Gastroesophageal sphincter (tissue), 4 donors: Measurements from ENCODE around the gene NIBAN1. TPM values are rescaled to one million over a fixed set of nuclear protein-coding genes. Genes with fewer than 3 reads are reported as not detected.
A peak's percentile ranks its signal among the peaks of the same experiment; 100 is the strongest.

Experiments used
- ATAC-seq: fragments of 150-250 bp; one replicate; pipeline ENCODE4 v1.9.1; 2016; ENCODE audit warnings: mild to moderate bottlenecking, moderate library complexity
- H3K27ac ChIP-seq, 4 donors: fragments of 200-600 bp; sonication (generic) in 3 of 4; 1 replicate in 3 of 4; 2 replicates in 1 of 4; pipeline ENCODE4 v1.5.1; 2016 to 2019
- H3K27me3 ChIP-seq: fragments of 200-600 bp; sonication (generic); one replicate; pipeline ENCODE4 v1.5.1; 2019
- H3K36me3 ChIP-seq, 2 donors: fragments of 200-600 bp; sonication (generic); one replicate each; pipeline ENCODE4 v1.5.1; 2019; ENCODE audit warnings: control low read depth in 1 of 2
- H3K4me1 ChIP-seq, 3 donors: fragments of 200-600 bp; sonication (generic); 1 replicate in 2 of 3; 2 replicates in 1 of 3; pipeline ENCODE4 v1.5.1; 2016 to 2019; ENCODE audit warnings: control low read depth in 2 of 3
- H3K4me3 ChIP-seq, 2 donors: fragments of 200-600 bp; sonication (generic); one replicate each; pipeline ENCODE4 v1.5.1; 2019; ENCODE audit warnings: mild to moderate bottlenecking in 1 of 2, moderate library complexity in 1 of 2
- H3K9me3 ChIP-seq, 3 donors: fragments of 200-600 bp; sonication (generic); one replicate each; pipeline ENCODE4 v1.5.1; 2017 to 2019; ENCODE audit warnings: control low read depth in 2 of 3
- CTCF ChIP-seq, 4 experiments: fragments of 200-600 bp in 2 of 4; fragments of 450-650 bp in 2 of 4; sonication (generic) in 1 of 4; IDR thresholded peaks; one replicate each; pipeline ENCODE4 v1.5.1; 2017 to 2019; ENCODE audit warnings: antibody characterized with exemption in 4 of 4, mild to moderate bottlenecking in 2 of 4, moderate library complexity in 2 of 4
- EP300 ChIP-seq: sonication (generic); formaldehyde crosslinking; IDR thresholded peaks from one replicate; pipeline ENCODE4 v1.6.1; 2017; ENCODE audit warnings: antibody characterized with exemption, mild to moderate bottlenecking
- POLR2A ChIP-seq, 2 donors: fragments of 450-650 bp; IDR thresholded peaks; one replicate each; pipeline ENCODE4 v1.6.1; 2017; ENCODE audit warnings: antibody characterized with exemption in 2 of 2, mild to moderate bottlenecking in 2 of 2, moderate library complexity in 1 of 2
- POLR2AphosphoS5 ChIP-seq: sonication (generic); formaldehyde crosslinking; IDR thresholded peaks from one replicate; pipeline ENCODE4 v1.6.1; 2017; ENCODE audit warnings: antibody characterized with exemption
- WGBS, 2 donors: methylation state at CpG; one replicate each; pipeline ENCODE4 v1.1.5; 2018; ENCODE audit warnings: low coverage in 1 of 2; 5-methylcytosine and 5-hydroxymethylcytosine counted together
- total RNA-seq, 4 donors: library from RNA; depleted of rRNA; stranded (reverse); fragments of >200 nt; gene quantifications; one replicate each; pipeline ENCODE4 v1.1.0, GENCODE V29; 2016

NIBAN1 gene
- total RNA-seq, 4 donors from 2014 or later = 544 to 589 (median 567) TPM

- H3K9me3 ChIP-seq = no peaks in the 10 kb centered on the region
- H3K4me3 ChIP-seq = no peak overlapping the region
- H3K27me3 ChIP-seq = no peaks in the 10 kb centered on the region
- TF ChIP-seq EP300 (no peak), CTCF (IDR thresholded peaks at IDR 0.05) (no peak), POLR2A (IDR thresholded peaks at IDR 0.05) (no peak), POLR2AphosphoS5 (no peak)
- no peak for ATAC-seq
- peak overlapping the region in 3 of 4 donors; percentile 14 to 49 (median 44) for H3K27ac ChIP-seq
- WGBS, 2 donors = 40 to 66% methylated on average over 4 of the region's 4 CpGs
- H3K4me1 ChIP-seq = peaks cover 10 to 76% (median 20%) of the 10 kb centered on the region in 3 donors
- H3K36me3 ChIP-seq = peaks cover 0 to 8% of the 10 kb centered on the region in 2 donors
Observed at GRCh38 chr1:184954232-184954995, 19.9 kb downstream of the NIBAN1 start.

GRCh38 chr1:184953600-184954219 lies 20.6 kb downstream of the NIBAN1 start:
- no peaks in the 10 kb centered on the region for H3K9me3 ChIP-seq
- WGBS, 2 donors = 48 to 63% methylated on average over 6 of the region's 6 CpGs
- TF ChIP-seq CTCF (IDR thresholded peaks at IDR 0.05) (no peak), POLR2AphosphoS5 (peak; percentile 23)
- peaks cover 3 to 76% (median 15%) of the 10 kb centered on the region in 3 donors for H3K4me1 ChIP-seq
- H3K27me3 ChIP-seq = no peaks in the 10 kb centered on the region
- ATAC-seq = no peak
- peaks cover 0 to 8% of the 10 kb centered on the region in 2 donors for H3K36me3 ChIP-seq
- H3K27ac ChIP-seq = peak overlapping the region in 2 of 4 donors; percentile 44 to 49
- no peak overlapping the region for H3K4me3 ChIP-seq

GRCh38 chr1:184952428-184952827 lies 21.9 kb downstream of the NIBAN1 start:
- WGBS, 2 donors = 75 to 80% methylated on average over 4 of the region's 4 CpGs

GRCh38 chr1:184951788-184952187 lies 22.5 kb downstream of the NIBAN1 start:
- WGBS, 2 donors = 95 to 100% methylated on average over 1 to 3 of the region's 3 CpGs
- peaks cover 5 to 76% (median 13%) of the 10 kb centered on the region in 3 donors for H3K4me1 ChIP-seq
- TF ChIP-seq POLR2AphosphoS5 = no peak
- no peak for TF ChIP-seq CTCF (IDR thresholded peaks at IDR 0.05)
- no peak for TF ChIP-seq POLR2A (IDR thresholded peaks at IDR 0.05)
- TF ChIP-seq EP300 = no peak
- peaks cover 0 to 8% of the 10 kb centered on the region in 2 donors for H3K36me3 ChIP-seq
- ATAC-seq = no peak
- H3K4me3 ChIP-seq = no peak overlapping the region
- no peaks in the 10 kb centered on the region for H3K9me3 ChIP-seq
- peak overlapping the region in 2 of 4 donors; percentile 5 to 16 for H3K27ac ChIP-seq
- H3K27me3 ChIP-seq = no peaks in the 10 kb centered on the region

More at GRCh38 chr1:184952428-184952827, 21.9 kb downstream of the NIBAN1 start:
- ATAC-seq = no peak
- no peaks in the 10 kb centered on the region for H3K9me3 ChIP-seq
- H3K36me3 ChIP-seq = peaks cover 0 to 8% of the 10 kb centered on the region in 2 donors
- H3K4me3 ChIP-seq = no peak overlapping the region
- H3K4me1 ChIP-seq = peaks cover 4 to 76% (median 15%) of the 10 kb centered on the region in 3 donors
- no peaks in the 10 kb centered on the region for H3K27me3 ChIP-seq
- peak overlapping the region in 2 of 4 donors; percentile 5 to 15 for H3K27ac ChIP-seq
- TF ChIP-seq POLR2A (IDR thresholded peaks at IDR 0.05) (no peak), EP300 (no peak), POLR2AphosphoS5 (no peak), CTCF (IDR thresholded peaks at IDR 0.05) (no peak)
